H9 (cell line): ENCODE results near the gene LRTM2. TPM values are rescaled to one million over a fixed set of nuclear protein-coding genes. Genes with fewer than 3 reads are reported as not detected.

Source experiments
- DNase-seq: peaks from one replicate; pipeline ENCODE4 v3.0.0-alpha.2; 2017
- H2AFZ ChIP-seq: one replicate; pipeline ENCODE4 v1.6.1; 2013; ENCODE audit warnings: mild to moderate bottlenecking, low read length, control low read depth, moderate library complexity
- H2AK5ac ChIP-seq: 2 replicates; pipeline ENCODE4 v1.6.1; 2013; ENCODE audit warnings: low read length, control low read depth, mixed read lengths; ENCODE audit not compliant: insufficient read length
- H2BK120ac ChIP-seq: one replicate; pipeline ENCODE4 v1.6.1; 2013; ENCODE audit warnings: low read depth, mild to moderate bottlenecking, low read length, control low read depth, inconsistent platforms; ENCODE audit not compliant: poor library complexity, severe bottlenecking
- H2BK12ac ChIP-seq: 2 replicates; pipeline ENCODE4 v1.6.1; 2013; ENCODE audit warnings: low read length, control low read depth, mixed read lengths, low read depth; ENCODE audit not compliant: insufficient read length
- H2BK15ac ChIP-seq: 2 replicates; pipeline ENCODE4 v1.6.1; 2013; ENCODE audit warnings: low read depth, low read length, control low read depth
- H2BK20ac ChIP-seq: one replicate; pipeline ENCODE4 v1.6.1; 2013; ENCODE audit warnings: low read depth, mild to moderate bottlenecking, low read length, control low read depth, inconsistent platforms; ENCODE audit not compliant: poor library complexity, severe bottlenecking
- H2BK5ac ChIP-seq: 2 replicates; pipeline ENCODE4 v1.6.1; 2013; ENCODE audit warnings: low read length, control low read depth, mixed read lengths; ENCODE audit not compliant: insufficient read length
- H3K14ac ChIP-seq: 2 replicates; pipeline ENCODE4 v1.6.1; 2013; ENCODE audit warnings: low read length, control low read depth; ENCODE audit not compliant: insufficient read depth
- H3K18ac ChIP-seq: 2 replicates; pipeline ENCODE4 v1.6.1; 2013; ENCODE audit warnings: low read depth, mild to moderate bottlenecking, mixed read lengths, low read length, control low read depth; ENCODE audit not compliant: insufficient read length
- H3K23ac ChIP-seq: 2 replicates; pipeline ENCODE4 v1.6.1; 2013; ENCODE audit warnings: low read length, control low read depth, mixed read lengths, low read depth; ENCODE audit not compliant: insufficient read length
- H3K23me2 ChIP-seq: 2 replicates; pipeline ENCODE4 v1.6.1; 2013; ENCODE audit warnings: low read depth, mild to moderate bottlenecking, mixed read lengths, low read length, control low read depth; ENCODE audit not compliant: insufficient read length, poor library complexity, severe bottlenecking
- H3K27ac ChIP-seq: 2 replicates; pipeline ENCODE4 v1.5.1; 2013; ENCODE audit warnings: low read length, control low read depth, mixed read lengths, low read depth; ENCODE audit not compliant: insufficient read length
- H3K27me3 ChIP-seq: 2 replicates; pipeline ENCODE4 v1.6.1; 2013; ENCODE audit warnings: low read length, control low read depth, inconsistent platforms; ENCODE audit not compliant: insufficient read depth
- H3K4ac ChIP-seq: 2 replicates; pipeline ENCODE4 v1.6.1; 2013; ENCODE audit warnings: low read depth, mild to moderate bottlenecking, control low read depth, inconsistent platforms, low read length, moderate library complexity
- H3K4me1 ChIP-seq: 2 replicates; pipeline ENCODE4 v1.6.1; 2013; ENCODE audit warnings: low read length, control low read depth, inconsistent platforms; ENCODE audit not compliant: insufficient read depth
- H3K4me2 ChIP-seq: 2 replicates; pipeline ENCODE4 v1.6.1; 2013; ENCODE audit warnings: low read length, control low read depth, mixed read lengths; ENCODE audit not compliant: insufficient read length, insufficient read depth
- H3K56ac ChIP-seq: 2 replicates; pipeline ENCODE4 v1.6.1; 2013; ENCODE audit warnings: low read depth, mild to moderate bottlenecking, mixed read lengths, low read length, control low read depth; ENCODE audit not compliant: insufficient read length
- H3K79me1 ChIP-seq: 2 replicates; pipeline ENCODE4 v1.6.1; 2013; ENCODE audit warnings: low read depth, mild to moderate bottlenecking, moderate library complexity, low read length, control low read depth, inconsistent platforms; ENCODE audit not compliant: insufficient read depth, poor library complexity, severe bottlenecking
- H3K79me2 ChIP-seq: 2 replicates; pipeline ENCODE4 v1.6.1; 2013; ENCODE audit warnings: low read length, control low read depth, inconsistent platforms; ENCODE audit not compliant: insufficient read depth
- H3K9ac ChIP-seq: 2 replicates; pipeline ENCODE4 v1.6.1; 2013; ENCODE audit warnings: low read length, control low read depth, mixed read lengths; ENCODE audit not compliant: insufficient read length; ENCODE audit errors: extremely low read depth
- H3K9me3 ChIP-seq: one replicate; pipeline ENCODE4 v1.6.1; 2013; ENCODE audit warnings: low read depth, low read length, inconsistent platforms; ENCODE audit not compliant: control insufficient read depth
- H3T11ph ChIP-seq: one replicate; pipeline ENCODE4 v1.6.1; 2013; ENCODE audit warnings: mild to moderate bottlenecking, low read length, control low read depth, inconsistent platforms
- H4K20me1 ChIP-seq: one replicate; pipeline ENCODE4 v1.6.1; 2013; ENCODE audit not compliant: control insufficient read depth, insufficient read length, insufficient read depth
- H4K5ac ChIP-seq: 2 replicates; pipeline ENCODE4 v1.6.1; 2013; ENCODE audit warnings: low read depth, mild to moderate bottlenecking, mixed read lengths, low read length, control low read depth; ENCODE audit not compliant: insufficient read length
- H4K8ac ChIP-seq: replicated peaks from 2 replicates; pipeline ENCODE4 v1.6.1; 2013; ENCODE audit warnings: low read length, control low read depth, mixed read lengths, low read depth; ENCODE audit not compliant: insufficient read length
- H4K91ac ChIP-seq: 2 replicates; pipeline ENCODE4 v1.6.1; 2013; ENCODE audit warnings: low read depth, mild to moderate bottlenecking, moderate library complexity, mixed read lengths, low read length, control low read depth; ENCODE audit not compliant: insufficient read length
- H3K27ac Mint-ChIP-seq, 3 experiments: 2 replicates in 2 of 3; 3 replicates in 1 of 3; pipeline ENCODE4 v1.8.0; 2020 to 2021; ENCODE audit warnings: mixed read lengths in 3 of 3, mild to moderate bottlenecking in 1 of 3, moderate library complexity in 1 of 3
- H3K27me3 Mint-ChIP-seq: 2 replicates; pipeline ENCODE4 v1.8.0; 2021; ENCODE audit warnings: low read depth, mild to moderate bottlenecking, moderate library complexity, mixed read lengths
- H3K36me3 Mint-ChIP-seq, 3 experiments: 2 replicates in 2 of 3; 3 replicates in 1 of 3; pipeline ENCODE4 v1.8.0; 2020 to 2021; ENCODE audit warnings: low read depth in 3 of 3, mixed read lengths in 3 of 3; ENCODE audit not compliant: insufficient read depth in 1 of 3
- H3K4me1 Mint-ChIP-seq, 2 experiments: 2 replicates each; pipeline ENCODE4 v1.8.0; 2020; ENCODE audit warnings: mixed read lengths in 2 of 2
- H3K4me3 Mint-ChIP-seq, 2 experiments: 2 replicates in 1 of 2; 3 replicates in 1 of 2; pipeline ENCODE4 v1.8.0; 2020 to 2021; ENCODE audit warnings: mild to moderate bottlenecking in 2 of 2, mixed read lengths in 2 of 2, moderate library complexity in 1 of 2
- H3K9me3 Mint-ChIP-seq, 2 experiments: 2 replicates in 1 of 2; 3 replicates in 1 of 2; pipeline ENCODE4 v1.8.0; 2020; ENCODE audit warnings: mild to moderate bottlenecking in 2 of 2, mixed read lengths in 2 of 2, moderate library complexity in 1 of 2
- CTCF ChIP-seq: fragments of 200-600 bp; sonication (generic); conservative IDR thresholded peaks from 3 replicates; pipeline ENCODE4 v1.8.0; 2021; ENCODE audit warnings: antibody characterized with exemption, mild to moderate bottlenecking
- WGBS: extraction: QIAGEN DNeasy Blood & Tissue Kit; methylation state at CpG from one replicate; pipeline ENCODE4 v1.1.7; 2013; ENCODE audit warnings: missing lambda C conversion rate, low lambda C conversion rate, mixed read lengths; ENCODE audit not compliant: insufficient read length; ENCODE audit errors: extremely low coverage; 5-methylcytosine and 5-hydroxymethylcytosine counted together
- total RNA-seq: library from RNA; stranded (reverse); gene quantifications from 2 replicates; pipeline ENCODE4 v1.2.1, GENCODE V29; 2021

LRTM2 gene
- total RNA-seq, 1 experiment from 2014 or later, result not detected

GRCh38 chr12:1814266-1814665 is 6.1 kb upstream of the LRTM2 start:
- Histone ChIP-seq H3K9me3 (no peaks in the 10 kb centered on the region), H2BK15ac (no peak overlapping the region), H2BK120ac (no peak overlapping the region), H3K4ac (no peak overlapping the region), H3K23me2 (no peaks in the 10 kb centered on the region), H3K27me3 (peaks cover under 1% of the 10 kb centered on the region; the same call in 1 of the 2 replicates), H3T11ph (no peak overlapping the region), H2BK20ac (no peak overlapping the region), H3K23ac (no peak overlapping the region), H3K4me1 (no peaks in the 10 kb centered on the region), H3K79me2 (no peaks in the 10 kb centered on the region), H3K9ac (no peak overlapping the region), H3K56ac (no peak overlapping the region), H3K18ac (no peak overlapping the region), H3K14ac (no peak overlapping the region), H2BK12ac (no peak overlapping the region), H2BK5ac (no peak overlapping the region), H4K91ac (no peak overlapping the region), H4K8ac (no peak overlapping the region), H2AK5ac (no peak overlapping the region), H3K27ac (no peak overlapping the region), H4K5ac (no peak overlapping the region), H3K79me1 (no peaks in the 10 kb centered on the region), H4K20me1 (no peaks in the 10 kb centered on the region), H3K4me2 (no peak overlapping the region), H2AFZ (no peak overlapping the region)
- H3K36me3 Mint-ChIP-seq, result peaks cover 0 to 5% (median 3%) of the 10 kb centered on the region in 3 experiments; a peak in 2 of 7 replicates
- peaks cover 4% of the 10 kb centered on the region in 2 experiments; a peak in 2 of 5 replicates for H3K9me3 Mint-ChIP-seq
- H3K4me1 Mint-ChIP-seq, result peaks cover 4% of the 10 kb centered on the region in 2 experiments; a peak in 3 of 4 replicates
- peaks cover 16% of the 10 kb centered on the region for H3K27me3 Mint-ChIP-seq
- no peak for DNase-seq
- no peak for TF ChIP-seq CTCF
- no CpG with 5 or more reads among the region's 8 CpGs for WGBS
- H3K27ac Mint-ChIP-seq, result no peak overlapping the region; a peak in 1 of 7 replicates
- H3K4me3 Mint-ChIP-seq, result no peak overlapping the region
